HEK293 (cell line): ENCODE measurements around the gene CEMP1.

Experiments
- CTCF ChIP-seq: fragments of 450-650 bp; formaldehyde crosslinking; IDR thresholded peaks from 2 replicates; pipeline ENCODE4 v1.5.1; 2016; ENCODE audit warnings: missing biosample characterization, missing genetic modification characterization
- KLF10 ChIP-seq: fragments of 450-650 bp; IDR thresholded peaks from 2 replicates; pipeline ENCODE4 v1.5.1; 2018; ENCODE audit warnings: missing biosample characterization, mild to moderate bottlenecking, missing genetic modification characterization
- KLF16 ChIP-seq: fragments of 450-650 bp; formaldehyde crosslinking; IDR thresholded peaks from 2 replicates; pipeline ENCODE4 v1.5.1; 2017; ENCODE audit warnings: missing biosample characterization, missing genetic modification characterization
- YY1 ChIP-seq: fragments of 450-650 bp; formaldehyde crosslinking; IDR thresholded peaks from 2 replicates; pipeline ENCODE4 v1.5.1; 2018; ENCODE audit warnings: missing biosample characterization, missing genetic modification characterization
- ZBTB7A ChIP-seq: fragments of 450-650 bp; formaldehyde crosslinking; IDR thresholded peaks from 2 replicates; pipeline ENCODE4 v1.5.1; 2016; ENCODE audit warnings: low read depth, missing biosample characterization, missing genetic modification characterization
- ZNF121 ChIP-seq: fragments of 450-650 bp; formaldehyde crosslinking; IDR thresholded peaks from 2 replicates; pipeline ENCODE4 v1.5.1; 2016; ENCODE audit warnings: missing biosample characterization, missing genetic modification characterization
- ZNF426 ChIP-seq: fragments of 450-650 bp; formaldehyde crosslinking; IDR thresholded peaks from 2 replicates; pipeline ENCODE4 v1.5.1; 2017; ENCODE audit warnings: missing biosample characterization, missing genetic modification characterization, mild to moderate bottlenecking, inconsistent platforms, moderate library complexity
- ZNF514 ChIP-seq: fragments of 450-650 bp; formaldehyde crosslinking; IDR thresholded peaks from 2 replicates; pipeline ENCODE4 v1.5.1; 2016; ENCODE audit warnings: missing biosample characterization, missing genetic modification characterization
- ZNF558 ChIP-seq: fragments of 450-650 bp; formaldehyde crosslinking; IDR thresholded peaks from 2 replicates; pipeline ENCODE4 v1.5.1; 2016; ENCODE audit warnings: missing biosample characterization, missing genetic modification characterization
- ZNF629 ChIP-seq: fragments of 450-650 bp; formaldehyde crosslinking; IDR thresholded peaks from 2 replicates; pipeline ENCODE4 v1.5.1; 2017; ENCODE audit warnings: missing biosample characterization, missing genetic modification characterization
- TF ChIP-seq, protein P1 (sequence below): fragments of 450-650 bp; formaldehyde crosslinking; conservative IDR thresholded peaks from 2 replicates; pipeline ENCODE4 v1.5.1; 2016; ENCODE audit warnings: low read depth, missing biosample characterization, missing genetic modification characterization
- TF ChIP-seq, protein P2 (sequence below): fragments of 450-650 bp; formaldehyde crosslinking; IDR thresholded peaks from 2 replicates; pipeline ENCODE4 v1.5.1; 2016; ENCODE audit warnings: missing biosample characterization, missing genetic modification characterization

DNA sequence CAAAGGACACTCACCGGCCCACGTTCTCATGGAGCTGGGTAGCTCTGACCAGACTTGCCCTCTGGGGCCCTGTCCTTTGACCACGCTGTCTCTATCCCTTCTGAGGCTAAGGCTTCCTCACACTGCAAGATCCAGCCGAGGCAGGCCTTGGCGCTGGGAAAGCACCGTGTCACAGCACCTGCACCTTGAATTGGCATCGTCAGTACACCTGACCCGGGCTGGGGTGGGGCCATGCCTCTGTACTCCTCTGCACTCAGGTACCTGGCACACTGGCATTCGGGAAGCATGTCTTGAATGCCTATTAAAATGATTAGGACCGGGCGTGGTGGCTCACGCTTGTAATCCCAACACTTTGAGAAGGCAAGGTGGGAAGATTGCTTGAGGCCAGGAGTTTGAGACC, 50.3 kb downstream of the CEMP1 start:
- TF ChIP-seq ZNF629 (no peak), ZNF426 (tag by site-specific recombination) (no peak), CTCF (tag by site-specific recombination) (no peak), ZNF121 (no peak), KLF10 (no peak), YY1 (tag by site-specific recombination) (no peak), ZNF558 (no peak), KLF16 (tag by site-specific recombination) (no peak), ZBTB7A (tag by site-specific recombination) (no peak), ZNF514 (tag by site-specific recombination) (no peak)
- TF ChIP-seq, protein P1, sequence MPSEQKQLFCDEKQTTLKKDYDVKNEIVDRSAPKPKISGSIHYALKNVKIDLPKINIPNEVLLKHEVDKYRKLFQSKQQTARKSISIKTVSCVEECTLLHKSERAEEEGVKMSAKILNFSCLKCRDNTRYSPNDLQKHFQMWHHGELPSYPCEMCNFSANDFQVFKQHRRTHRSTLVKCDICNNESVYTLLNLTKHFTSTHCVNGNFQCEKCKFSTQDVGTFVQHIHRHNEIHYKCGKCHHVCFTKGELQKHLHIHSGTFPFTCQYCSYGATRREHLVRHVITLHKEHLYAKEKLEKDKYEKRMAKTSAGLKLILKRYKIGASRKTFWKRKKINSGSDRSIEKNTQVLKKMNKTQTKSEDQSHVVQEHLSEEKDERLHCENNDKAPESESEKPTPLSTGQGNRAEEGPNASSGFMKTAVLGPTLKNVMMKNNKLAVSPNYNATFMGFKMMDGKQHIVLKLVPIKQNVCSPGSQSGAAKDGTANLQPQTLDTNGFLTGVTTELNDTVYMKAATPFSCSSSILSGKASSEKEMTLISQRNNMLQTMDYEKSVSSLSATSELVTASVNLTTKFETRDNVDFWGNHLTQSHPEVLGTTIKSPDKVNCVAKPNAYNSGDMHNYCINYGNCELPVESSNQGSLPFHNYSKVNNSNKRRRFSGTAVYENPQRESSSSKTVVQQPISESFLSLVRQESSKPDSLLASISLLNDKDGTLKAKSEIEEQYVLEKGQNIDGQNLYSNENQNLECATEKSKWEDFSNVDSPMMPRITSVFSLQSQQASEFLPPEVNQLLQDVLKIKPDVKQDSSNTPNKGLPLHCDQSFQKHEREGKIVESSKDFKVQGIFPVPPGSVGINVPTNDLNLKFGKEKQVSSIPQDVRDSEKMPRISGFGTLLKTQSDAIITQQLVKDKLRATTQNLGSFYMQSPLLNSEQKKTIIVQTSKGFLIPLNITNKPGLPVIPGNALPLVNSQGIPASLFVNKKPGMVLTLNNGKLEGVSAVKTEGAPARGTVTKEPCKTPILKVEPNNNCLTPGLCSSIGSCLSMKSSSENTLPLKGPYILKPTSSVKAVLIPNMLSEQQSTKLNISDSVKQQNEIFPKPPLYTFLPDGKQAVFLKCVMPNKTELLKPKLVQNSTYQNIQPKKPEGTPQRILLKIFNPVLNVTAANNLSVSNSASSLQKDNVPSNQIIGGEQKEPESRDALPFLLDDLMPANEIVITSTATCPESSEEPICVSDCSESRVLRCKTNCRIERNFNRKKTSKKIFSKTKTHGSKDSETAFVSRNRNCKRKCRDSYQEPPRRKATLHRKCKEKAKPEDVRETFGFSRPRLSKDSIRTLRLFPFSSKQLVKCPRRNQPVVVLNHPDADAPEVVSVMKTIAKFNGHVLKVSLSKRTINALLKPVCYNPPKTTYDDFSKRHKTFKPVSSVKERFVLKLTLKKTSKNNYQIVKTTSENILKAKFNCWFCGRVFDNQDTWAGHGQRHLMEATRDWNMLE (tag by site-specific recombination): no peak
- TF ChIP-seq, protein P2, sequence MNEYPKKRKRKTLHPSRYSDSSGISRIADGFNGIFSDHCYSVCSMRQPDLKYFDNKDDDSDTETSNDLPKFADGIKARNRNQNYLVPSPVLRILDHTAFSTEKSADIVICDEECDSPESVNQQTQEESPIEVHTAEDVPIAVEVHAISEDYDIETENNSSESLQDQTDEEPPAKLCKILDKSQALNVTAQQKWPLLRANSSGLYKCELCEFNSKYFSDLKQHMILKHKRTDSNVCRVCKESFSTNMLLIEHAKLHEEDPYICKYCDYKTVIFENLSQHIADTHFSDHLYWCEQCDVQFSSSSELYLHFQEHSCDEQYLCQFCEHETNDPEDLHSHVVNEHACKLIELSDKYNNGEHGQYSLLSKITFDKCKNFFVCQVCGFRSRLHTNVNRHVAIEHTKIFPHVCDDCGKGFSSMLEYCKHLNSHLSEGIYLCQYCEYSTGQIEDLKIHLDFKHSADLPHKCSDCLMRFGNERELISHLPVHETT (tag by site-specific recombination): no peak
